ENCODE results near the gene GNG13. TPM values are rescaled to one million over a fixed set of nuclear protein-coding genes. Genes with fewer than 3 reads are reported as not detected.
"Not testable (repeated sequence)": the region's sequence is repeated elsewhere in the genome, so short reads cannot be mapped to it uniquely, and the experiment has no call there.

The GNG13 gene
- total RNA-seq, 4 donors from 2014 or later = not detected

- WGBS = no CpG with 5 or more reads among the region's 37 CpGs
- no peak for DNase-seq (ENCODE audit: low spot score in 2 of 2)
- Histone ChIP-seq H3K36me3 (no peaks in the 10 kb centered on the region), H3K27ac (no peak within 1 kb of the TSS), H3K27me3 (peaks cover 38% of the 10 kb centered on the region), H3K4me1 (peaks cover 9% of the 10 kb centered on the region), H3K4me3 (no peak within 1 kb of the TSS), H3K9me3 (no peaks in the 10 kb centered on the region)
- no peak for TF ChIP-seq CTCF (IDR thresholded peaks at IDR 0.05)
- TF ChIP-seq EP300 (IDR thresholded peaks at IDR 0.05) = no peak
- TF ChIP-seq POLR2A (IDR thresholded peaks at IDR 0.05) = no peak
- TF ChIP-seq POLR2AphosphoS5 (IDR thresholded peaks at IDR 0.05) = no peak
These were observed 39.8 kb downstream of the GNG13 start, which contains the start of gene MSLN for GRCh38 chr16:760545-761343. TSS of gene MSLN (plus strand) at chr16:760734. CDS start at chr16:762681, 1,947 bp downstream.

GRCh38 chr16:760065-760464 is 40.5 kb downstream of the GNG13 start:
- WGBS = 63% methylated on average over 5 of the region's 15 CpGs
- H3K9me3 ChIP-seq = no peaks in the 10 kb centered on the region

DNA sequence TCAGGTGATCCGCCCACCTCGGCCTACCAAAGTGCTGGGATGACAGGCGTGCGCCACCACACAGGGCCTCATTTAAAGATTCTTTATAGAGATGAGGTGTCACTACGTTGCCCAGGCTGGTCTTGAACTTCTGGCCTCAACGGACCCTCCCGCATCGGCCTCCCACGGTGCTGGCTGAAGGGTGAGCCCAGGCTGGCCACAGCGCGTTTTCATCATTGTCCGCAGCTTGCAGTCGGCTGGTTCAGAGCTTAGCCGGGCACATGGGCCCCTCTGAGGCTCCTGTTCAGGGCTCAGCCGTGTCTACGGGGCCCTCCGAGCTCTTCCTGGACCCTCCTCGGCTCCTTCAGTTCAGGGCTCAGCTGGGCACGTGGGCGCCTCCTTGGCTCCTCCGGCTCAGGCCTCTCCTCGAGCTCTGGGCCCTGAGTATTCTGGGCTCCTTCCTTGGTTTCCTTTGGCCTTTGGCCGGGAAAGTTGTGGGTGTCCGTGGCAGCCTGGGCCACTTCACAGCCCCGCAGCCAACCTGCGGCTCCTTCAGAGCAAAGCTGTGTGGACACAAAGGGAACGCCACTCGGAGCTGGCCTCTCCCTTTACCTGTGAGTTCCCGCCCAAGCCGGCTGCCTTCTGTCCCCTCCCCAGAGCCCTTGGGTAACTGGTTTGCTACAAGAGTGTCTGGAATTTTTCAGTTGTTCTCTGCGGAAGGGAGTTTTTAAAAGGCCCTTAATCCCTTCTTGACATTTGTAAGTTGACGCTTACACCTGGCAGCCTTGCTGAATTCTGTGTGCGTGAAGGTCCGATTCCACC is 41.2 kb downstream of the GNG13 start:
- no peaks in the 10 kb centered on the region for H3K36me3 ChIP-seq
- 77% methylated on average over 32 of the region's 34 CpGs for WGBS
- peaks cover 23% of the 10 kb centered on the region for H3K27me3 ChIP-seq
- H3K9me3 ChIP-seq = no peaks in the 10 kb centered on the region
- no peak overlapping the region for H3K4me3 ChIP-seq
- peaks cover 9% of the 10 kb centered on the region for H3K4me1 ChIP-seq
- no peak for DNase-seq (ENCODE audit: low spot score in 2 of 2)
- TF ChIP-seq POLR2AphosphoS5 (IDR thresholded peaks at IDR 0.05) (no peak), CTCF (IDR thresholded peaks at IDR 0.05) (no peak), POLR2A (IDR thresholded peaks at IDR 0.05) (no peak), EP300 (IDR thresholded peaks at IDR 0.05) (no peak)
- no peak overlapping the region for H3K27ac ChIP-seq

More at GRCh38 chr16:760065-760464, 40.5 kb downstream of the GNG13 start:
- Histone ChIP-seq H3K4me3 (no peak overlapping the region), H3K36me3 (no peaks in the 10 kb centered on the region), H3K27me3 (peaks cover 31% of the 10 kb centered on the region), H3K4me1 (peaks cover 9% of the 10 kb centered on the region), H3K27ac (no peak overlapping the region)
- TF ChIP-seq CTCF (IDR thresholded peaks at IDR 0.05) (no peak), POLR2AphosphoS5 (IDR thresholded peaks at IDR 0.05) (no peak), POLR2A (IDR thresholded peaks at IDR 0.05) (no peak), EP300 (IDR thresholded peaks at IDR 0.05) (no peak)
- no peak for DNase-seq (ENCODE audit: low spot score in 2 of 2)

GRCh38 chr16:756428-756827 is 44.1 kb downstream of the GNG13 start:
- H3K27ac ChIP-seq = no peak overlapping the region
- DNase-seq (ENCODE audit: low spot score in 2 of 2) = no peak
- H3K36me3 ChIP-seq = no peaks in the 10 kb centered on the region
- no peak overlapping the region for H3K4me3 ChIP-seq
- TF ChIP-seq POLR2A (IDR thresholded peaks at IDR 0.05) (no peak), POLR2AphosphoS5 (IDR thresholded peaks at IDR 0.05) (no peak), CTCF (IDR thresholded peaks at IDR 0.05) (no peak), EP300 (IDR thresholded peaks at IDR 0.05) (no peak)
- WGBS = 88% methylated on average over 5 of the region's 5 CpGs
- peaks cover 16% of the 10 kb centered on the region for H3K4me1 ChIP-seq
- H3K9me3 ChIP-seq = no peaks in the 10 kb centered on the region
- H3K27me3 ChIP-seq = peaks cover 25% of the 10 kb centered on the region

DNA sequence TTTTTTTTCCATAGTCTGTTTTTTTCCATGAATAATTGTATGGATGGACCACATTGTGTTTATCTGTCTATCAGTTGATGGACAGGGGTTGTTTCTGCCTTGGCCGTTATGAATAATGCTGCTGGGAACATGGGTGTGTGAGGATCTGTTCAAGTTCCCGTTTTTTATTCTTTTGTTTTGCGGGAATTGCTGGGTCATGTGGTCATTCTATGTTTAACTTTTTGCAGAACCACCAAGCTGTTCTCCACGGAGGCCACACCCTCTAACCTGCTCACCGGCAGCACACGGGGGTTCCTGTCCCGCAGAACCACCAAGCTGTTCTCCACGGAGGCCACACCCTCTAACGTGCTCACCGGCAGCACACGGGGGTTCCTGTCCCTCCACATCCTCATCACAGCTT is 45.9 kb downstream of the GNG13 start:
- WGBS = 47% methylated on average over 11 of the region's 11 CpGs
- no peak for DNase-seq (ENCODE audit: low spot score in 2 of 2)
- H3K27me3 ChIP-seq = peaks cover 25% of the 10 kb centered on the region
- TF ChIP-seq POLR2A (IDR thresholded peaks at IDR 0.05) = no peak
- TF ChIP-seq CTCF (IDR thresholded peaks at IDR 0.05) = no peak
- no peak for TF ChIP-seq POLR2AphosphoS5 (IDR thresholded peaks at IDR 0.05)
- no peak for TF ChIP-seq EP300 (IDR thresholded peaks at IDR 0.05)
- peaks cover 7% of the 10 kb centered on the region for H3K4me1 ChIP-seq
- H3K27ac ChIP-seq = no peak overlapping the region
- no peaks in the 10 kb centered on the region for H3K9me3 ChIP-seq
- H3K4me3 ChIP-seq = no peak overlapping the region
- no peaks in the 10 kb centered on the region for H3K36me3 ChIP-seq

GRCh38 chr16:754121-754607 is 46.4 kb downstream of the GNG13 start:
- H3K27ac ChIP-seq; H3K4me3 ChIP-seq; H3K9me3 ChIP-seq; H3K4me1 ChIP-seq; DNase-seq (ENCODE audit: low spot score in 2 of 2); H3K36me3 ChIP-seq: not testable (repeated sequence)
- 79% methylated on average over 11 of the region's 11 CpGs for WGBS
- H3K27me3 ChIP-seq = peaks cover 25% of the 10 kb centered on the region

Measured in suprapubic skin (tissue), 4 donors.